Hematopoietic multipotent progenitor cell treated with erythropoietin and hydrocortisone succinate and interleukin-3 and kit ligand, for 17 days (in vitro differentiated cells): ENCODE results near the gene AP2A1.

Experiments
- DNase-seq: peaks from one replicate; pipeline ENCODE4 v3.0.0-alpha.2; 2015; ENCODE audit warnings: low spot score

AP2A1 gene

GRCh38 chr19:49792829-49793560 is 26.2 kb downstream of the AP2A1 start:
- DNase-seq: no peak

- DNase-seq: no peak
Observed at GRCh38 chr19:49793561-49793840, 26.7 kb downstream of the AP2A1 start.

GRCh38 chr19:49795615-49796014 is 28.8 kb downstream of the AP2A1 start:
- no peak for DNase-seq

- DNase-seq: no peak
Observed at GRCh38 chr19:49798574-49798973, 31.8 kb downstream of the AP2A1 start.

- no peak for DNase-seq
Observed at GRCh38 chr19:49799271-49799797, 32.5 kb downstream of the AP2A1 start.

GRCh38 chr19:49799798-49800376 is 33.1 kb downstream of the AP2A1 start:
- peak; percentile 27 for DNase-seq

GRCh38 chr19:49800771-49801170 is 34.0 kb downstream of the AP2A1 start:
- no peak for DNase-seq

GRCh38 chr19:49801401-49801888 is 34.6 kb downstream of the AP2A1 start:
- DNase-seq: no peak

GRCh38 chr19:49801966-49802661 is 35.3 kb downstream of the AP2A1 start:
- DNase-seq: no peak

- DNase-seq: no peak
Observed at GRCh38 chr19:49802836-49803528, 36.2 kb downstream of the AP2A1 start.

GRCh38 chr19:49803529-49803856 is 36.7 kb downstream of the AP2A1 start:
- DNase-seq: no peak

- no peak for DNase-seq
Observed at GRCh38 chr19:49805822-49806619, 39.2 kb downstream of the AP2A1 start.

- DNase-seq: no peak
Observed at GRCh38 chr19:49806620-49806959, 39.8 kb downstream of the AP2A1 start.

- no peak for DNase-seq
Observed at GRCh38 chr19:49807058-49807903, 40.5 kb downstream of the AP2A1 start.

GRCh38 chr19:49807904-49808675 is 41.3 kb downstream of the AP2A1 start:
- DNase-seq: no peak

- peak; percentile 91 for DNase-seq
Observed at GRCh38 chr19:49808711-49809159, 41.9 kb downstream of the AP2A1 start.

GRCh38 chr19:49809160-49809940 is 42.5 kb downstream of the AP2A1 start:
- peak; percentile 70 for DNase-seq

GRCh38 chr19:49809941-49810389 is 43.2 kb downstream of the AP2A1 start:
- no peak for DNase-seq

GRCh38 chr19:49811328-49811727 is 44.5 kb downstream of the AP2A1 start:
- no peak for DNase-seq
